ENCODE data around the gene MPHOSPH8. TPM values are rescaled to one million over a fixed set of nuclear protein-coding genes. Genes with fewer than 3 reads are reported as not detected.
A peak's percentile ranks its signal among the peaks of the same experiment; 100 is the strongest.

MPHOSPH8 gene
- total RNA-seq (2014; rRNA removed; shearing (Covaris generic)): 11.6 and 12.2 TPM in 2 replicates

DNA sequence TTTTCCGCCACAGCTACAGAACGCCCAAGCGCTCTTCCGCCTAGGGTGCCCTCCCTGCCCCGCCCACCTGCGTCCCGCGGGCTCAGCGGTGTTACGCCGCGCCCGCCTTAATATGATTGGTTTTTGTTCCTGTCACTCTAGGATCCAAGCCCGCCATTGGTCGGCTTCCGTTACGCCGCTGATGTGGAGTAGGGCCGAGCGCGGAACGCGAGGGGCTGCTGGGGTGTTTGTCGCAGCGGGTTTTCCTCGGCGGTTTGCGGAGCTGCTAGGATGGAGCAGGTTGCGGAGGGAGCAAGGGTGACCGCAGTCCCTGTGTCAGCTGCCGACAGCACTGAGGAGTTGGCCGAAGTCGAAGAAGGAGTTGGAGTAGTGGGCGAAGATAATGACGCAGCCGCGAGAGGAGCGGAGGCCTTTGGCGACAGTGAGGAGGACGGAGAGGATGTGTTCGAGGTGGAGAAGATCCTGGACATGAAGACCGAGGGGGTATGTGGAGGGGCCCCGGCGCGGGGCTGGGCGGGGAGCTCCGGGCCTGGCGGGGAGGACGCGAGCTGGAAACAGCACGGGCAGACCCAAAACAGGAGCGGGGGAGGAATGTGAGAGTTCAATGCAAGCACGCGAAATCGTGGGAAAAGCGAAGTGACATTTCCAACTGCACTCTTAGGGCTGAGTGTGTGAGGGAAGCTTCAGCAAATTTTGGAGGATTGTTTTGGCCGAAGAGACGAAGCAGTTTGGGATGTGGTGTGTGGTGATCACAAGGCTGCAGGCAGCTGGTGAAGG, at the start of gene MPHOSPH8:
MPHOSPH8 (plus strand) TSS at position 181 of the 777 bp plus-strand sequence; CDS start at position 271, 90 bp downstream.
- peak; percentile 91 for DNase-seq (ENCODE audit: low read depth)

DNA sequence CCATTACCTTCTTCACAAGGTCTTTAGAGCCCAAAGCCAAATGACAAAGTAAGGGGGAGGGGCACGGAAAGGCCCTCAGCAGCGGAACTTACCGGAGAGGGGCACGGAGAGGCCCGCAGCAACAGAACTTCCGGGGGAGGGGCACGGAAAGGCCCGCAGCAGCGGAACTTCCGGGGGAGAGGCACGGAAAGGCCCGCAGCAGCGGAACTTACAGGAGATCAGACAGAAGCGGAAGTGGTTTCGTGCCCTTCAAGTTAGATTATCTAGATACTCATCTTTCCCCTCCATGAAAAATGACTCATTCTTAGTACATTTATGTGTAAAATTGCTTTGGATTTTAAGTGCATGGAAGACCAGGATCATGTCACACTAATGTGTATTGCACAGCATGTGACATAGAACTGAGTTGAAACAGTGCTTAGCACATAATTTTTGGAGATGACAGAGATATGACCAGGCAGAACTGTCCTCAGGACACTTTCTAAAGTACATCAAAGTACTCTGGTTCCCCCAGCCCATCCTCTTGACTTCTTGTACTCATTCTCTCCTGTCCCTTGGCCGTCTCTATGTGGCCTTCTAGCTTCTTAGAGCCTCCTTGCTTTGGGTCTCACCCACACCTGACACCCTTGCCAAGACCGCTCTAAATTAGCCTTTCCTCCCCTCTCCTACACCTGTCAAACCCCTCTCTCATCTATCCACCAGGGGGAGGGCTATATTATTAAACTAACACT, 46.4 kb upstream of the MPHOSPH8 start:
- peak; percentile 52 for DNase-seq (ENCODE audit: low read depth)

DNA sequence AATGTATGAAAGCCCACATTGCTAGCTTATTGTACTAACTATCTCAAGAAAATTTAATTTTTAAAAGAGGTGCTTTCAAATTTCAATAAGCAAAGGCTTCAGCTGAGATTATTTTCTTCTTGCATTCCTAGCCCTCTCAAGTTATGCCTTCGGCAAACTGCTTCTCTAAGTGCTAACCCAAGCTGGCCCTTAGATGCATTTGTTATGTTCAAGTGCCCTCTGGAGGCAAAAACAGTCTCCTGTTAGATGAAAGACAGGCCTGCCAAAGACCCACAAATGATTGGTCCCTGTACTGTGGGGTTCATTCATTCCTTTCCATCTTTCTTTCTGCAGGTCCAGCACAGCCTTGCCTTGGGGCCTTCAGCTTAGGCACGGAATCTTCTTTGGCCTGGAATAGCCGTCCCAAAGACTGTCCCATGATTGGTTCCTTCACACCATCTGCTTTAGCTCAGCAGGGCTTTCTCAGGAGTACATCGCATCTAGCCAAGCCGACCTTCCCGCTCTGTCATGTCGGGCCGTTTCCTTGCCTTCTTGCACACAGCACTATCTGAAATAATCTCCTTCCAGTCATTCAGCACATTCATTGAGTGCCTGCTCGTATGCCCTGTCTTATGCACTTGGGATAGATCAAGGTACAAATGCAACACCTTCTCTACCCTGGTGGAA, 45.7 kb upstream of the MPHOSPH8 start:
- peak; percentile 27 for DNase-seq (ENCODE audit: low read depth)

- no peak for DNase-seq (ENCODE audit: low read depth)
These were observed 44.1 kb upstream of the MPHOSPH8 start for GRCh38 chr13:19589312-19589711.

DNA sequence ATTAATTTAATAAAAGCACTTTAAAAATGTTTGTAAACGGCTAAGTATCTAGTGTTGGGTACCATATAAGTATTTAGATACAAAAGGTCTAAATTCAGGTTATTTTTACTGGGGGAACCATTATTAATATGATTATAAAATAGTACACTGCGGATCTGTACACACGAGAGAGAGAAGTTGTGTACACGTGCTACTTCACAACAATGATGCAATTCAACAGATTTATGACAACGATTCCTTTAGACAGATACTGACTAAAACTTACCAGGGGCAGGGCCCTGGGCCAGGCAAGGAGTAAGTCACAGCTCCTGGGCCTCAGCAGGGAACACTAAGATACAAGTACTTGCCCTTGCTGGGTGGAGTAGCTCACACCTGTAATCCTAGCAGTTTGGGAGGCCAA, 43.0 kb upstream of the MPHOSPH8 start:
- DNase-seq (ENCODE audit: low read depth): no peak

DNA sequence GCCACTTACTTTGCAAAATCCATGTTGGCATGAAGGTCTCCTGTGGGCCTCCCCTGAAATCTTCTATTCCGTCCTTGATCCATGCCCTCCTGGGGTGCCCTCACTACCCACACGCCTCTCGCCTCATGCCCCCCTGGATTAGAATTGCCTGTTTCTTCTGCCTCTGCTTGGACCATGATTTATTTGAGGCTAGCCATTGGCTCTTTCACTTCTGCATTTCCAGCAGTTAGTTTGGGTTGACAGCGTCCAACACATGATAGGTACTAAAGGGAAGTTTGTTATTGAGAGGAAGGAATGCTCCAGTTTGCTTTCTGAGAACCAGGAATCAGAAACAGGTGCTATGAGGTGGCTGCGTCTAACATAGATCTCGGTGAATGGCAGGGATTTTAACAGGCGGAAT, 41.6 kb upstream of the MPHOSPH8 start:
- no peak for DNase-seq (ENCODE audit: low read depth)

DNA sequence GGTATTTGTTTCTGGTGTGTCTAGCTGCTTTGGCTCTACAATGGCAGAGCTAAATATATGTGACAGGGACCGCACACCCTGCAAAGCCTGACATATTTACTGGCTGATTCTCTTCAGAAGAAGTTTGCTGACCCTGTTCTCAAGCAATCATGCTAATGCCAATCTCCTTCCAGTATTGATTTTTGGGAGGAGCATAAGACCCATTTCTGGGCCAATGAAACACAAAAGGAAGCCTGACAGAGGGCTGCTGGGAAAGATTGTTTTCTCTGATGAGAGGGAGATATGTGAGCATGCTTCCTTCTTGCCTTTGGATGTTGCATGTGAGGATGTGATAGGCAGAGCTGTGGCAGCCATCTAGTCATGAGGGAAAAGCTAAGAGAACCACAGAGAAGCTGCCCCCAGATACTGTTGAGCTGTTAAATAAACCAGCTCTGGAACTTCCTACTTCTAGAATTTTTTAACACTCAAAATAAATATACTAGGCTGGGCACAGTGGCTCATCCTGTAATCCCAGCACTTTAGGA, 40.7 kb upstream of the MPHOSPH8 start:
- no peak for DNase-seq (ENCODE audit: low read depth)

- no peak for DNase-seq (ENCODE audit: low read depth)
These were observed 37.4 kb upstream of the MPHOSPH8 start for GRCh38 chr13:19596086-19596485.

- peak; percentile 61 for DNase-seq (ENCODE audit: low read depth)
These were observed 36.5 kb upstream of the MPHOSPH8 start for GRCh38 chr13:19596960-19597361.

DNA sequence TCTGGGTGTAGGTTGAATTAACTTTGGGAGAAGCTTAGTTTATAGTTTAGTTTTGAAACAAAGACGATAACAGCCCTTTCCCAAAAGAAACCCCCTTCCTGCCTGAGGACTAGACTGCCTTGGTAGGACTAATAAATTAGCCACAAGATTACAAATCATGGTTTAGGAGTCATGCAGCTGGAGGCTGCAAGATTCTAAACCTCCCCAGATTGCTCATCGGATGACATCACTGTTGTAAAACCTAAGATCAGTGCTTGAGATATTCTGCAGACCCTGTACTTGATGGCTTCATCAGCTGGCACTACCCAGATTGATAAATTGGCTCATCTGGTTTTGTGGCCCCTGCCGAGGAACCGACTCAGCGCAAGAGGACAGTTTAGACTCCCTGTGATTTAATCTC, 35.9 kb upstream of the MPHOSPH8 start:
- DNase-seq (ENCODE audit: low read depth): peak; percentile 72

DNA sequence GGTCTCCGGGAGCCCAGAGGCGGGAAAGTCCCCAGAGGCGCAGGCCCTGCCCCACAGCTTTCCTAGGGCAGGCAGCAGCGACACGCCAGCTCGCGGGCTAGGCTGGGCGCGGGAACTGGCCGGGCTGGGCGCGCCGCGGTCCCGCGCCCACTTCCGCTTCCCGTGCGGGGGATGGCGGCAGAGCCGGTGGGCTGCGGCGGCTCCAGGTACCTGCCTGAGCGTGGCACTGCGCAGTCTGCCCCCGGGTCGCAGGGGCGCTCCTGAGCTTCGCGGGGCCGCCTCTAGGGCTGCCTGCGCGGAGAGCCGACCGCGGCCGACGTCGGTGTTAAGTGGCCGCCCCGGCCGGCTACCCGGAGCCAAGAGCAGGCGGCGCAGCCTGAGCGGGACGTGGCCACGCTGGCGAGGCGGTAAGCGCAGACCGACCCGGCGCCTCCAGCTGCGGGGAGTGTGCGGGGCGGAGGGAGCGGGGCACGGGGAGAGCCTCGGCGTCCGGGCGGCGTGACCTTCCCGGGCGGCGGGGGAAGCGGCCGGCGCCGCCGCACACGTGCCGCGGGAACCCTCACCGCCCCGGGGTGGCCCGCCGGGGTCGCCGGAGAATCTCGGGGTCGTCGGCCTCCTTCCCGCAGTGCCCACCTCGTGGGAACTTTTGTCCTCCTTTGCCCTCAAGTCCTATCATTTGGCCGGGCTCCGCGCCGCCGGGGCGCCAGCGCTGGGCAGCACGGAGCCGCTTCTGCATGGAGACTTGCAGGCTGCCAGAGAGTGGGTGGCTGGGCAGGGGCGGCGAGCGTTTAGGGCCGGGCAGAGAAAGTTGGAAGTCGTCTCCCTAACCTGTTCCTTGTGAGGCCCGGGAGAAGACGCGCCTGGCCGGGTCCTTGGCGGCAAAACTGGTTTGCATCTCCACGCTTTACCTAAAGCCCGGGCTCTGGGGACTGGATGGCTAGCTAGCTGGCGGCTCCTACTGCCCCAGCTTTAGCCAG, 31.4 kb upstream of the MPHOSPH8 start:
- DNase-seq (ENCODE audit: low read depth): peak; percentile 64

GRCh38 chr13:19604306-19604705, 29.2 kb upstream of the MPHOSPH8 start:
- no peak for DNase-seq (ENCODE audit: low read depth)

DNA sequence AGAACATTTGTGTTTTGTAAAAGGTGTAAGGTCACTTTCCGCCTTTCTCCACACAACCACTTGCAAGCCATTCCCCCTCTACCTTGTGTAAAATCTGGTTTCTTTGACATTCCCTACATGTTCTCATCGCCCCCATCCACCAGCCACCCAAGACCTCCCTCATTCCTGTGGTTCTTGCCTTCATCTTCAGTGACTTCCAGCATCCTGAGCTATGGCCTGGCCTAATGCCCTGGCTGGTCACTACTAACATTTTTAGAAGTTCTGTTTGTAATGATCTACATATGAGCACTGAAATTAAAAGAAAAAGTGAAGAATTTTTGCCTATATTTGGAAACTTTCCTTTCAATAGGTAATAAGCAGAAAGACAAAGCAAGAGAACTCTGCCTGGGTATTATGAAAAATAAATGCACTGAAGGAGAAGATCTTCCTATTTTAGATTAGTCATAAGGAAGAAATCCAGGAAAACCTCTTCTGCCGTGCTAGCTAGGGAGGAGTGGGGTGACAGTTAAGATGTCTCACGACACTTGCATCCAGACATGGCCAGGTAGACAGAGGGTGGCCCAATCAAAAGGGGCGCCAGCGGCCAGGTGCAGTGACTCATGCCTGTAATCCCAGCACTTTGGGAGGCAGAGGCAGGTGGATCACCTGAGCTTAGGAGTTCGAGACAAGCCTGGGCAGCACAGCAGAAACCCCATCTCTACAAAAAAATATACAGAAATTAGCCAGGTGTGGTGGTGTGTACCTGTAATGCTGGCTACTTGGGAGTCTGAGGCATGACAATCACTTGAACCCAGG, 28.1 kb upstream of the MPHOSPH8 start:
- no peak for DNase-seq (ENCODE audit: low read depth)

GRCh38 chr13:19606152-19606551, 27.3 kb upstream of the MPHOSPH8 start:
- peak; percentile 4 for DNase-seq (ENCODE audit: low read depth)

- DNase-seq (ENCODE audit: low read depth): no peak
These were observed 26.7 kb upstream of the MPHOSPH8 start for GRCh38 chr13:19606737-19607136.

DNA sequence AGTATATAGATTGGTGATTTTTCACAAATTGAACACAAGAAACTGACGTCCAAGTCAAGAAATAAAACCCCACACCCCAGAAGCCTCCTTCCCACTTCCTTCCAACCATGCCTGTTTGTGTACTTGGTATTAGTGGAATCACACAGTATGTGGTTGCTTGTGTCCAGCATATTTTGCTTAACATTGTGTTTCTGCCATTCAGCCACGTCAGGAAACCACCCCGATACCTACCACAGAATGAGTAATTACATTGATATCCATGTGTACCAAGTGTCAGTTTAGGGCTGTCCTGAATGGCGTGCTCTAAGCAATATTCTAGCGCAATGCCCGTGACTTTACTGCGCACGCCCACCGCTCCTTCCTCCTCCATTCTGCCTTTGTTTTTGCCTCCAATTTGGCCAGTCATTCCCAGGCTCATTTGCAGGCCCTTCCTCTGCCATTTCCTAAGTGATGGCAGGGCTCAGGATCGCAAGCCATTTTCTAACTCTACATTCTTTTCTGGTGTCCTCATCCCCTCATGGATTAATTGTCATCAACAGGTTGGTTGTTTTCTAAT, 25.9 kb upstream of the MPHOSPH8 start:
- DNase-seq (ENCODE audit: low read depth): peak; percentile 17

DNA sequence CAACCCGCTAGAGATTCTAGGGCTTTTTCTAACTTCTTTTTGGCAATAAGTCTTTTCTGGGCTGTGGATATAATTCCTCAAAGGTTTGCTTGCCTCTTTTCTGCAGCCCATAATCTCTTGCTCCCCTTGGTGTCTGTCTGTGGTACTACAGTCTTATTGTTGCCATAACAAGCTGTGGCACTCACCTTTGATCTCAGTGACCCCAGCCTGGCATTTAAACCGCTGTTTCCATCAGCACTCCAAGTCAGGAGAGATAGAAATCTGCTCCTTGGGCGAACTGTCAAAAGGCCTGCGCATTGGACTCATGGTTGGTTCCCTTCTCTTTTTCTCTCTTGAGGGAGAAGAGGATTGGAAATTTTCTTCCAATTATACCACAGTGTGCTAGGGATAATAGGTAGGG, 14.5 kb upstream of the MPHOSPH8 start:
- DNase-seq (ENCODE audit: low read depth): peak; percentile 5

DNA sequence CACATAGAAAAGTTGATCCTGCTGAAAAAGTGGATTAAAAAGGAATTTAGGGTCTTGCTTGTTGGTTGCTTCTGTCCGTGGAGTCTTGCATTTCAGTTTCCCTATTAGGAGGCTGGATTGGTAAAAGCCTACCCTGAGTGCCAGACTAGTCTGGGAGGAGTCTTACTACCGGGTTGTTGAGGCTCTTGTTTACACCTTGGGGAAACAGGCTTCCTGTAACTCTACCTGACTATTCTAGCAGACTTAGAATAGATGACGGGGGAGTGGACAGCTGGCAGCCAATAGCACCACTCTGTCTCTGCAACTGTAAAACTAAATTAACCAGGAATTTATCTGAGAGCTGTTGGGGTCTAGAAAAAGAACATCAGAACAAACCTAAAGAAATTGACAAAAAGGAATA, 11.3 kb upstream of the MPHOSPH8 start:
- no peak for DNase-seq (ENCODE audit: low read depth)

DNA sequence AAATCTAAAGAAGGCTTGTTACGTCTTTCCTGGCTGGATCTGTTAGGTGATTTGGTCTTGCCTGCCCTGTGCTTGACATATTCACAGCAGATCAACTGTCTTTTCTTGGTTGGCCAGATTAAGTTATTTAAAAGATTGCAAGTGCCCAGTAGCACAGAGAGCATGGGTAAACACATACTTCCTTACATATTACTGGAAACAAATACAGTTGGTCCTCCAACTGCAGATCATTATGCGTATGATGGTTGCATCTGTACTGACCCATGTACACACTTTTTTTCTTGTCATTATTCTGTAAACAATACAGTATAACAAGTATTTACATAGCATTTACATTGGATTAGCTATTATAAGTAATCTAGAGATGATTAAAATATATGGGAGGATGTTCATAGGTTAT, 9.2 kb upstream of the MPHOSPH8 start:
- no peak for DNase-seq (ENCODE audit: low read depth)

GRCh38 chr13:19632915-19633478, 462 bp upstream of the MPHOSPH8 start:
- no peak for DNase-seq (ENCODE audit: low read depth)
